GM19193 (cell line): ENCODE measurements around the gene CYREN.
A peak's percentile ranks its signal among the peaks of the same experiment; 100 is the strongest.

ENCODE experiments used
- POLR2A ChIP-seq: IDR thresholded peaks from 4 replicates; pipeline ENCODE4 v1.6.1; 2011; ENCODE audit not compliant: insufficient read depth, insufficient read length; ENCODE audit errors: extremely low read depth

The CYREN gene

GRCh38 chr7:135169964-135170273 lies 588 bp downstream of the CYREN start:
- TF ChIP-seq POLR2A: no peak

- peak; percentile 42 for TF ChIP-seq POLR2A
Measured at GRCh38 chr7:135169141-135169963, 1.2 kb downstream of the CYREN start.

GRCh38 chr7:135168489-135169140 lies 1.9 kb downstream of the CYREN start:
- peak; percentile 2 for TF ChIP-seq POLR2A

GRCh38 chr7:135168001-135168400 lies 2.5 kb downstream of the CYREN start:
- no peak for TF ChIP-seq POLR2A

- no peak for TF ChIP-seq POLR2A
Measured at GRCh38 chr7:135167365-135167917, 3.1 kb downstream of the CYREN start.

- TF ChIP-seq POLR2A: no peak
Measured at GRCh38 chr7:135166338-135166990, 4.0 kb downstream of the CYREN start.

GRCh38 chr7:135165862-135166261 lies 4.6 kb downstream of the CYREN start:
- TF ChIP-seq POLR2A: peak; percentile 44

GRCh38 chr7:135164357-135165061 lies 6.0 kb downstream of the CYREN start:
- peak; percentile 46 for TF ChIP-seq POLR2A

GRCh38 chr7:135162382-135163001 lies 8.0 kb downstream of the CYREN start:
- TF ChIP-seq POLR2A: no peak

- peak; percentile 36 for TF ChIP-seq POLR2A
Measured at GRCh38 chr7:135161669-135162068, 8.8 kb downstream of the CYREN start.

GRCh38 chr7:135160858-135161653 lies 9.5 kb downstream of the CYREN start:
- TF ChIP-seq POLR2A: no peak

GRCh38 chr7:135160098-135160857 lies 10.2 kb downstream of the CYREN start:
- no peak for TF ChIP-seq POLR2A
